PFSK-1 (cell line): Measurements from ENCODE around the gene CDHR3.

ENCODE experiments used
- FOXP2 ChIP-seq: optimal IDR thresholded peaks from 2 replicates; pipeline ENCODE3; 2011; ENCODE audit warnings: borderline replicate concordance, control low read depth, inconsistent platforms; ENCODE audit not compliant: insufficient read depth; ENCODE audit errors: extremely low read length, extremely low read depth
- POLR2AphosphoS5 ChIP-seq: IDR thresholded peaks from 2 replicates; pipeline ENCODE4 v1.6.1; 2012; ENCODE audit warnings: low read depth, mild to moderate bottlenecking, control low read depth, low read length, moderate library complexity
- SIN3A ChIP-seq: IDR thresholded peaks from 2 replicates; pipeline ENCODE4 v1.6.1; 2012; ENCODE audit warnings: mild to moderate bottlenecking, low read length, moderate library complexity, borderline replicate concordance; ENCODE audit not compliant: insufficient read depth
- TAF1 ChIP-seq: IDR thresholded peaks from 2 replicates; pipeline ENCODE4 v1.6.1; 2012; ENCODE audit warnings: low read length, control low read depth, borderline replicate concordance; ENCODE audit not compliant: insufficient read depth
- TF ChIP-seq, protein P1 (sequence below), 2 experiments: IDR thresholded peaks; 2 replicates each; pipeline versions ENCODE4 v1.6.1 to v1.8.0; 2011 to 2012; ENCODE audit warnings: low read depth in 2 of 2, low read length in 2 of 2, control low read depth in 1 of 2, inconsistent platforms in 1 of 2, mild to moderate bottlenecking in 1 of 2, moderate library complexity in 1 of 2; ENCODE audit not compliant: insufficient read depth in 1 of 2

GRCh38 chr7:106070567-106071254, 107.6 kb downstream of the CDHR3 start:
- TF ChIP-seq SIN3A (no peak), POLR2AphosphoS5 (no peak), TAF1 (no peak), FOXP2 (no peak)
- TF ChIP-seq, protein P1, sequence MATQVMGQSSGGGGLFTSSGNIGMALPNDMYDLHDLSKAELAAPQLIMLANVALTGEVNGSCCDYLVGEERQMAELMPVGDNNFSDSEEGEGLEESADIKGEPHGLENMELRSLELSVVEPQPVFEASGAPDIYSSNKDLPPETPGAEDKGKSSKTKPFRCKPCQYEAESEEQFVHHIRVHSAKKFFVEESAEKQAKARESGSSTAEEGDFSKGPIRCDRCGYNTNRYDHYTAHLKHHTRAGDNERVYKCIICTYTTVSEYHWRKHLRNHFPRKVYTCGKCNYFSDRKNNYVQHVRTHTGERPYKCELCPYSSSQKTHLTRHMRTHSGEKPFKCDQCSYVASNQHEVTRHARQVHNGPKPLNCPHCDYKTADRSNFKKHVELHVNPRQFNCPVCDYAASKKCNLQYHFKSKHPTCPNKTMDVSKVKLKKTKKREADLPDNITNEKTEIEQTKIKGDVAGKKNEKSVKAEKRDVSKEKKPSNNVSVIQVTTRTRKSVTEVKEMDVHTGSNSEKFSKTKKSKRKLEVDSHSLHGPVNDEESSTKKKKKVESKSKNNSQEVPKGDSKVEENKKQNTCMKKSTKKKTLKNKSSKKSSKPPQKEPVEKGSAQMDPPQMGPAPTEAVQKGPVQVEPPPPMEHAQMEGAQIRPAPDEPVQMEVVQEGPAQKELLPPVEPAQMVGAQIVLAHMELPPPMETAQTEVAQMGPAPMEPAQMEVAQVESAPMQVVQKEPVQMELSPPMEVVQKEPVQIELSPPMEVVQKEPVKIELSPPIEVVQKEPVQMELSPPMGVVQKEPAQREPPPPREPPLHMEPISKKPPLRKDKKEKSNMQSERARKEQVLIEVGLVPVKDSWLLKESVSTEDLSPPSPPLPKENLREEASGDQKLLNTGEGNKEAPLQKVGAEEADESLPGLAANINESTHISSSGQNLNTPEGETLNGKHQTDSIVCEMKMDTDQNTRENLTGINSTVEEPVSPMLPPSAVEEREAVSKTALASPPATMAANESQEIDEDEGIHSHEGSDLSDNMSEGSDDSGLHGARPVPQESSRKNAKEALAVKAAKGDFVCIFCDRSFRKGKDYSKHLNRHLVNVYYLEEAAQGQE (IDR thresholded peaks at IDR 0.05; ENCODE audit: insufficient read depth in 1 of 2, low read depth in 2 of 2, low read length in 2 of 2): no peak
